IMR-90 (cell line): Measurements from ENCODE around the gene SNX27. TPM values are rescaled to one million over a fixed set of nuclear protein-coding genes. Genes with fewer than 3 reads are reported as not detected.

Experiments used
- ATAC-seq: fragments of 200-7000 bp; cut with Tn5 transposase; 2 replicates; pipeline ENCODE4 v1.9.1; 2020; ENCODE audit warnings: low read depth, mild to moderate bottlenecking, moderate library complexity
- BruUV-seq: library from RNA; stranded (reverse); fragments of 400-500 nt; replicated peaks from 2 replicates; lab custom pipeline; 2021; lab: Mats Ljungman, UMichigan
- CTCF ChIA-PET: fragments of 300-600 bp; formaldehyde crosslinking; extraction: SDS; loops from one replicate; lab custom pipeline; 2021; ENCODE audit warnings: antibody characterized with exemption; lab: Yijun Ruan, JAX
- POLR2A ChIA-PET: fragments of 300-600 bp; sonication (Branson Sonifier 250); formaldehyde crosslinking; loops from one replicate; lab custom pipeline; 2022; ENCODE audit warnings: antibody characterized with exemption; ENCODE audit not compliant: unreplicated experiment; lab: Charles Lee
- DNase-seq: peaks from one replicate; pipeline ENCODE4 v3.0.0; 2013
- H2AFZ ChIP-seq: replicated peaks from 2 replicates; pipeline ENCODE3; 2013; ENCODE audit warnings: low read length, mild to moderate bottlenecking; ENCODE audit not compliant: poor library complexity
- H2AK5ac ChIP-seq: 2 replicates; pipeline ENCODE4 v1.6.1; 2013; ENCODE audit warnings: low read depth, low read length, inconsistent platforms
- H2AK9ac ChIP-seq: replicated peaks from 2 replicates; pipeline ENCODE3; 2013; ENCODE audit warnings: mild to moderate bottlenecking, low read depth, low read length, moderate library complexity; ENCODE audit not compliant: poor library complexity
- H2BK120ac ChIP-seq: 2 replicates; pipeline ENCODE4 v1.6.1; 2013; ENCODE audit warnings: low read depth, low read length, inconsistent platforms
- H2BK15ac ChIP-seq: 3 replicates; pipeline ENCODE4 v1.6.1; 2013; ENCODE audit warnings: low read depth, low read length, inconsistent platforms
- H2BK20ac ChIP-seq: 2 replicates; pipeline ENCODE4 v1.6.1; 2013; ENCODE audit warnings: low read depth, mild to moderate bottlenecking, inconsistent platforms, low read length, moderate library complexity
- H2BK5ac ChIP-seq: 2 replicates; pipeline ENCODE4 v1.6.1; 2013; ENCODE audit warnings: mild to moderate bottlenecking, low read depth, low read length, inconsistent platforms; ENCODE audit not compliant: poor library complexity, severe bottlenecking
- H3K14ac ChIP-seq: replicated peaks from 2 replicates; pipeline ENCODE4 v1.6.1; 2013; ENCODE audit warnings: low read depth, low read length, inconsistent platforms
- H3K18ac ChIP-seq: 2 replicates; pipeline ENCODE4 v1.6.1; 2013; ENCODE audit warnings: low read depth, low read length, control low read depth
- H3K23ac ChIP-seq: 2 replicates; pipeline ENCODE4 v1.6.1; 2013; ENCODE audit warnings: low read depth, low read length, inconsistent platforms
- H3K27ac ChIP-seq: 2 replicates; pipeline ENCODE4 v1.5.1; 2013; ENCODE audit warnings: mild to moderate bottlenecking, control low read depth, low read length; ENCODE audit not compliant: insufficient read depth
- H3K27me3 ChIP-seq: 2 replicates; pipeline ENCODE4 v1.6.1; 2013; ENCODE audit warnings: low read length; ENCODE audit not compliant: control insufficient read depth, insufficient read depth
- H3K36me3 ChIP-seq: 2 replicates; pipeline ENCODE4 v1.6.1; 2013; ENCODE audit warnings: low read length, mixed read lengths; ENCODE audit not compliant: control insufficient read depth, insufficient read depth
- H3K4ac ChIP-seq: 2 replicates; pipeline ENCODE4 v1.6.1; 2013; ENCODE audit warnings: low read depth, low read length, inconsistent platforms
- H3K4me1 ChIP-seq: 2 replicates; pipeline ENCODE4 v1.6.1; 2013; ENCODE audit warnings: low read length, mixed read lengths; ENCODE audit not compliant: control insufficient read depth, insufficient read depth
- H3K4me2 ChIP-seq: 2 replicates; pipeline ENCODE4 v1.6.1; 2013; ENCODE audit warnings: low read depth, mild to moderate bottlenecking, control low read depth, low read length, moderate library complexity
- H3K4me3 ChIP-seq: 2 replicates; pipeline ENCODE4 v1.5.1; 2013; ENCODE audit warnings: low read depth, mild to moderate bottlenecking, control low read depth, low read length, moderate library complexity; ENCODE audit not compliant: insufficient read depth
- H3K56ac ChIP-seq: 2 replicates; pipeline ENCODE4 v1.6.1; 2013; ENCODE audit warnings: low read length, inconsistent platforms; ENCODE audit not compliant: insufficient read depth; ENCODE audit errors: extremely low read depth
- H3K79me1 ChIP-seq, 2 experiments: 2 replicates each; pipeline ENCODE4 v1.6.1; 2013; ENCODE audit warnings: low read length in 2 of 2, inconsistent platforms in 1 of 2, low read depth in 1 of 2
- H3K9ac ChIP-seq: 2 replicates; pipeline ENCODE4 v1.6.1; 2013; ENCODE audit warnings: low read depth, low read length, control low read depth
- H3K9me1 ChIP-seq: 2 replicates; pipeline ENCODE4 v1.6.1; 2013; ENCODE audit warnings: low read length, inconsistent platforms; ENCODE audit not compliant: insufficient read depth
- H3K9me3 ChIP-seq: 2 replicates; pipeline ENCODE4 v1.6.1; 2013; ENCODE audit warnings: low read length; ENCODE audit not compliant: control insufficient read depth, insufficient read depth
- H4K20me1 ChIP-seq: 2 replicates; pipeline ENCODE4 v1.6.1; 2013; ENCODE audit warnings: low read length, inconsistent platforms; ENCODE audit not compliant: insufficient read depth
- H4K5ac ChIP-seq: 2 replicates; pipeline ENCODE4 v1.6.1; 2013; ENCODE audit warnings: mild to moderate bottlenecking, low read depth, low read length, control low read depth
- H4K8ac ChIP-seq, 2 experiments: 2 replicates each; pipeline ENCODE4 v1.6.1; 2013; ENCODE audit warnings: low read depth in 2 of 2, low read length in 2 of 2, control low read depth in 1 of 2, inconsistent platforms in 1 of 2
- H4K91ac ChIP-seq: 2 replicates; pipeline ENCODE4 v1.6.1; 2013; ENCODE audit warnings: low read depth, low read length, inconsistent platforms; ENCODE audit not compliant: insufficient read depth
- CEBPB ChIP-seq: IDR thresholded peaks from 2 replicates; pipeline ENCODE4 v1.6.1; 2012; ENCODE audit warnings: low read depth, low read length, improper control_type of control experiment
- MAFK ChIP-seq: IDR thresholded peaks from 2 replicates; pipeline ENCODE4 v1.6.1; 2012; ENCODE audit warnings: low read depth, low read length, improper control_type of control experiment
- MXI1 ChIP-seq: IDR thresholded peaks from 2 replicates; pipeline ENCODE4 v1.6.1; 2012; ENCODE audit warnings: low read depth, mild to moderate bottlenecking, low read length, moderate library complexity, borderline replicate concordance
- NFE2L2 ChIP-seq: fragments of 150-350 bp; IDR thresholded peaks from 2 replicates; pipeline ENCODE4 v1.6.1; 2016; ENCODE audit warnings: low read depth, mild to moderate bottlenecking, low read length
- POLR2A ChIP-seq: IDR thresholded peaks from 2 replicates; pipeline ENCODE4 v1.6.1; 2012; ENCODE audit warnings: mild to moderate bottlenecking, low read depth, low read length
- RCOR1 ChIP-seq: IDR thresholded peaks from 2 replicates; pipeline ENCODE4 v1.6.1; 2012; ENCODE audit warnings: mild to moderate bottlenecking, low read length, improper control_type of control experiment; ENCODE audit not compliant: insufficient replicate concordance
- SMC3 ChIP-seq: fragments of 150-350 bp; IDR thresholded peaks from 2 replicates; pipeline ENCODE4 v1.6.1; 2016; ENCODE audit warnings: low read depth, mild to moderate bottlenecking, antibody characterized with exemption, low read length, moderate library complexity
- dilution Hi-C: fragments of 300-500 bp; cut with HindIII; formaldehyde crosslinking; loops from one replicate; pipeline ENCODE4 v1.14.3; 2018; ENCODE audit warnings: low sequenced_read_pairs; ENCODE audit not compliant: unreplicated experiment
- in situ Hi-C: fragments of 300-500 bp; cut with MboI; formaldehyde crosslinking; loops from 3 replicates; pipeline ENCODE4 v1.14.3; 2019; ENCODE audit warnings: low sequenced_read_pairs, inconsistent platforms, mixed read lengths
- intact Hi-C: fragments of 100-400 bp; cut with micrococcal nuclease; formaldehyde crosslinking; loops from 2 replicates; pipeline ENCODE4 v1.10.0; 2022
- polyA plus RNA-seq, 3 experiments: library from polyadenylated mRNA; depleted of rRNA; stranded (reverse); fragments of >200 nt; gene quantifications; 2 replicates each; pipeline ENCODE4 v1.2.3, GENCODE V29; 2012; ENCODE audit warnings: low replicate concordance in 1 of 3
- total RNA-seq: library from RNA; depleted of rRNA; stranded (reverse); fragments of >200 nt; gene quantifications from 2 replicates; pipeline ENCODE4 v1.2.3, GENCODE V29; 2012
- TF ChIP-seq, protein P1 (sequence below): fragments of 150-350 bp; IDR thresholded peaks from 2 replicates; pipeline ENCODE4 v1.6.1; 2016; ENCODE audit warnings: low read depth, mild to moderate bottlenecking, low read length, moderate library complexity, borderline replicate concordance

The SNX27 gene
- total and polyA plus RNA-seq, 2 of the 4 experiments (the other 2 are of a cell fraction) = 12.3 to 25.6 TPM

DNA sequence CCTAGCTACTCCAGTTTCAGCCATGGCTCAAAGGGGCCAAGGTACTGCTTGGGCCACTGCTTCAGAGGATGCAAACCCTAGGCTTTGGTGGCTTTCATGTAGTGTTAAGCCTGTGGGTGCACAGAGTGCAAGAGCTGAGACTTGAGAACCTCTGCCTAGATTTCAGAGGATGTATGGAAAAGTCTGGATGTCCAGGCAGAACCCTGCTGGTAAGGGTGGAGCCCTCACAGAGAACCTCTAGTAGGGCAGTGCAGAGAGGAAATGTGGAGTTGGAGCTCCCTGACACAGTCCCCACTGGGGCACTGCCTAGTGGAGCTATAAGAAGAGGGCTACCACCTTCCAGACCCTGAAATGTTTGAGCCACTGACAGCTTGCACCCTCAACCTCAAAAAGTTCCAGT, 125.6 kb downstream of the SNX27 start:
- no peaks in the 10 kb centered on the region for H3K9me1 ChIP-seq
- H4K91ac ChIP-seq = no peak overlapping the region
- no peak overlapping the region for H3K4me2 ChIP-seq
- H3K9ac ChIP-seq = no peak overlapping the region
- H2AK9ac ChIP-seq = no peak overlapping the region
- no peak overlapping the region for H3K14ac ChIP-seq
- H2BK120ac ChIP-seq = no peak overlapping the region
- H3K4ac ChIP-seq = no peak overlapping the region
- dilution Hi-C loops (no loop called here), in situ Hi-C loops (loop anchor here (5.0 to 10.0 kb wide), 2 partner anchors 203 to 290 kb away; no protein-coding TSS in a partner anchor), intact Hi-C loops (loop anchor here (5.0 kb wide), 2 partner anchors 280 to 540 kb away; partner anchors contain the start of genes PIP5K1A and POGZ)
- TF ChIP-seq MXI1 = no peak
- no peak for TF ChIP-seq SMC3
- TF ChIP-seq POLR2A = no peak
- TF ChIP-seq MAFK = no peak
- TF ChIP-seq, protein P1, sequence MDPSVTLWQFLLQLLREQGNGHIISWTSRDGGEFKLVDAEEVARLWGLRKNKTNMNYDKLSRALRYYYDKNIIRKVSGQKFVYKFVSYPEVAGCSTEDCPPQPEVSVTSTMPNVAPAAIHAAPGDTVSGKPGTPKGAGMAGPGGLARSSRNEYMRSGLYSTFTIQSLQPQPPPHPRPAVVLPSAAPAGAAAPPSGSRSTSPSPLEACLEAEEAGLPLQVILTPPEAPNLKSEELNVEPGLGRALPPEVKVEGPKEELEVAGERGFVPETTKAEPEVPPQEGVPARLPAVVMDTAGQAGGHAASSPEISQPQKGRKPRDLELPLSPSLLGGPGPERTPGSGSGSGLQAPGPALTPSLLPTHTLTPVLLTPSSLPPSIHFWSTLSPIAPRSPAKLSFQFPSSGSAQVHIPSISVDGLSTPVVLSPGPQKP = no peak
- no peak for TF ChIP-seq NFE2L2
- no peak for TF ChIP-seq CEBPB
- TF ChIP-seq RCOR1 = no peak
- no peak for ATAC-seq
- H3K79me1 ChIP-seq = no peaks in the 10 kb centered on the region
- no peak overlapping the region for H3K23ac ChIP-seq
- no peak for DNase-seq
- peaks cover 36% of the 10 kb centered on the region for H3K27me3 ChIP-seq
- H3K56ac ChIP-seq = no peak overlapping the region
- CTCF ChIA-PET = no interaction called here
- H3K27ac ChIP-seq = no peak overlapping the region
- H3K36me3 ChIP-seq = no peaks in the 10 kb centered on the region
- no peak overlapping the region for H3K18ac ChIP-seq
- no peak overlapping the region for H2BK20ac ChIP-seq
- no peak overlapping the region for H2AK5ac ChIP-seq
- H2BK5ac ChIP-seq = no peak overlapping the region
- POLR2A ChIA-PET = no interaction called here
- no peak overlapping the region for H2AFZ ChIP-seq
- H4K8ac ChIP-seq = no peak overlapping the region
- BruUV-seq = no TSS peak
- no peak overlapping the region for H4K5ac ChIP-seq
- H3K9me3 ChIP-seq = peaks cover 8% of the 10 kb centered on the region
- H4K20me1 ChIP-seq = no peaks in the 10 kb centered on the region
- no peaks in the 10 kb centered on the region for H3K4me1 ChIP-seq
- no peak overlapping the region for H2BK15ac ChIP-seq
- no peak overlapping the region for H3K4me3 ChIP-seq
